Measurements from ENCODE around the gene KRT27.
"Not testable (repeated sequence)": the region's sequence is repeated elsewhere in the genome, so short reads cannot be mapped to it uniquely, and the experiment has no call there.

KRT27 gene

DNA sequence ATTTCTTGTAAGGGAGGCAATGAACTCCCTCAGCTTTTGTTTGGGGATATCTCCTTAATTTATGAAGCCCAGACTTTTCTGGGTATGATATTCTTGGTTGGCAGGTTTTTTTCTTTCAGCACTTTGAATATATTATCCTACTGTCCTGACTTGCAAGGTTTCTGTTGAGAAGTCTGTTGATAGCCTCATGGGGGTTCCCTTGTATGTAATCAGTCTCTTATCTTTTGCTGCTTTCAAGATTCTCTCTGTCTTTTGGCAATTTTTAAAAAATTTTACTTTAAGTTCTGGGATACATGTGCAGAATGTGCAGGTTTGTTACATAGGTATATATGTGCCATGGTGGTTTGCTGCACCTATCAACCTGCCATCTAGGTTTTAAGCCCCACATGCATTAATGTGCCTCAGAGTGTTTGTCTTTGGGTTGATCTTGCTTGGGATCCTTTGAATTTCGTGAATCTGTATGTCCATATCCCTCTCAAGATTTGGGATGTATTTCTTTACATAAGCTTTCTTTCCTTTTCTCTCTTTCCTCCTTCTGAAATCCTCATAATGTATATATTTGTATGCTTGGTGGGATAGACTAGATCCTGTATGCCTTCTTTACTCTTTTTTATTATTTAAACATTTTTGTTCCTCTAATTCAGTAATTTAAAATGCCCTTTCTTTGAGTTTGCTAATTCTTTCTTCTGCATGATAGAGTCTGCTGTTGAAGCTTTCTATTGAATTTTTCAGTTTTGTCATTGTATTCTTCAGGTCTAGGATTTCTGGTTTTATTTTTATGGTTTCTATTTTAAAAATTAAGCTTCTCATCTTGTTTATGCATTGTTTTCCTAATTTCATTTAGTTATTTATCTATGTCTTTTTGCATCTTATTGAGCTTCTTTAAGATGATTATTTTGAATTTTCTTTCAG lies 22.0 kb downstream of the KRT27 start:
- in situ Hi-C loops (cut with HindIII; ENCODE audit: low sequenced_read_pairs) = no loop called here

DNA sequence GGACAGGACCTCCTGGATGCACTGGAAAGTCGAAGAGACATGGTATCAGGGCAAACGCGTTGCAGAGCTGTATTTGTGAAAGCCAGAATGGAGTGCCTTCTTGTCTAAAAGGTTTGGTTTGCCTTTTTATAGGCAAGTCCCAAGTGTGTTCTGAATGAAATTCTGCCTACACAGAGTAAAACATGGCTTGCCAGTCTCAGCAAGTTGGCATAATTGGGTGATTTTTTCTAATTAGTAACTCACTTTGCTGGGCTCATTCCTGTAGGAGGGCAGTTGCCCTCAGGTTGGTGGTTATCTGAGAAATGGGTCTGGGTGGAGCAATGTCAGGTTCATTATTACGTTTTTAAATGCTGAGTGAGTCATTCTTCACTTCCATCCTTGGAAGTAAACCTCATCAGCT lies 27.1 kb downstream of the KRT27 start, which contains the start of gene KRT25:
TSS of gene KRT25 (minus strand) at position 101 of the 400 bp plus-strand sequence. CDS start at position 41, 60 bp downstream.
- in situ Hi-C loops (cut with HindIII; ENCODE audit: low sequenced_read_pairs) = no loop called here

DNA sequence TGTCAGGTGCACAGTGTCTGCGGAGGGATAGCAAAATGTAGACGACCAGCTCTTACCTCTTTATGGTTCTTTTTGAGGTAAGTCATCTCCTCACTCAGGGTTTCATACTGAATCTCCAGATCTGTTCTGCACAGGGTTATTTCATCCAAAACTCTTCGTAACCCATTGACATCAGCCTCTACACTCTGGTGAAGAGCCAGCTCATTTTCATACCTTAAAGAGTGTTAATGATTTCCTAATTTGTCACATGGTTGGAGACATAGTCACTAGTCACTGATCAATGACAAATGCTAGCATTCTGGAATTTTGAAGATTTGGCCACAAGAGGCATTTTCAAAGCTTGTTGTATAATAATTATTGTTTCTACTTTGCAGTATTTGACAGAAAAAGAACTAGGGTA lies 28.5 kb downstream of the KRT27 start:
- in situ Hi-C loops (cut with HindIII; ENCODE audit: low sequenced_read_pairs) = no loop called here

DNA sequence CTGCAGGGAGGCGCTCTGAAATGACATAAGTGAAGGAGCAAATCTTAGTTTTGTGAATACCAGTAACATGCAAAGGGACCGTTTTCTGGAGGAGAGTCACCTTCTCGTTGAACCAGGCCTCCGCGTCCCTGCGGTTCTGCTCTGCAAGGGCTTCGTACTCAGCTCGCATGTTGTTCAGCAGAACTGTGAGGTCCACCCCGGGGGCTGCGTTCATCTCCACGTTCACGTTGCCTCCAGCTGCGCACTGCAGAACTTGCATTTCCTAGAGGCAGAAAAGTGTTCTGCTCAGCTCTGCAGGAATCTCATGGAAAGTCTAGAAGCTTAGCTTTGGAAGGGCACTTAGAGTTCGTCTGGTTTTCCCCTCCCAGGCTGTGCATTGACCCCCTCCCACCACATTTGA lies 31.3 kb downstream of the KRT27 start:
- in situ Hi-C loops (cut with HindIII; ENCODE audit: low sequenced_read_pairs) = no loop called here

DNA sequence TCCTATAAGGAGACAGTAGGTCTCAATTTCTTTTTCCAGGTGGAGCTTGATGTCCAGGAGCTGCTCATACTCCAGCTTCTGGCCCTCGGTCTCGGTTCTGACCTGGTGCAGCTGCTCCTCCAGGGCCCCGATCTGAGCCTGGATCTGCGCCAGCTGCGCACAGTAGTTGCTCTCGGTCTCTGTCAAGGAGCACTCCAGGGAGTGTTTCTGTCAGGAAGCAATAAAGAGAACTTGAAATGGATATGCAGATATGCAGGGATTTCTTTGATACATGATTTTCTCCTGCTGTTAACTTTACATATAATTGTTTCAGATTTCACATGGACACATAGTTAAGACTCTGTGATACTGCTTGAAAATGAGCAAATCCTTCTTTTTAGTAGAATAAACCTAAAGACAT lies 32.0 kb downstream of the KRT27 start:
- in situ Hi-C loops (cut with HindIII; ENCODE audit: low sequenced_read_pairs) = no loop called here

DNA sequence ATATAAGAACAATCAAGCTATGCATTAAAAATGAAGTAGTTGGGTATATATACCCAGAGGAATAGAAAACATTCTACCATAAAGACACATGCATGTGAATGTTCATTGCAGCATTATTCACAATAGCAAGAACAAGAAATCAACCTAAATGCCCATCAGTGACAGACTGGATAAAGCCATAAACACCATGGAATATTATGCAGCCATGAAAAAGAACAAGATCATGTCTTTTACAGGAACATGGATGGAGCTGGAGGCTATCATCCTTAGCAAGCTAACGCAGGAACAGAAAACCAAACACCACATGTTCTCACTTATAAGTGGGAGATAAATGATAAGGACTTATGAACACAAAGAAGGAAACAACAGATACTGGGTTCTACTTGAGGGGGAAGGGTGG lies 33.7 kb downstream of the KRT27 start:
- in situ Hi-C loops (cut with HindIII; ENCODE audit: low sequenced_read_pairs) = not testable (repeated sequence)

DNA sequence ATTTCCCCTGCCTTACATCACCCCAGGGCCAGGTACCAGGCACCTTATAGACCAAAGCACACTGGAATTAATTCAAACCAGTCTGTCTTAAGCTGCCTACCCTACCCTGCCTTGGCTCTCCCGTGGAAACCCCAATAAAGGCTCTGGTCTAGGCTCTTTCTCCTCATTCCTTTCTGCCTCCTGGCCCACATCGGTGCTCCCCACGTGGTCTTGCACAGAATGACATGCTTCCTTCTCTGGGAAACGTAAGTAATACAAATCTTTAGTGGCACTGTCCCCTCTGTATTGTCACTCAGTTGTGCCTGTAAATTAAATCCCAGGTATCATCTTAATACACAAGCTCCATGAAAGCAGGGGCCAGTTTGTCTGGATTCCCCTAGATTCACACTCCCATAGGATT lies 43.8 kb downstream of the KRT27 start:
- in situ Hi-C loops (cut with HindIII; ENCODE audit: low sequenced_read_pairs) = no loop called here

DNA sequence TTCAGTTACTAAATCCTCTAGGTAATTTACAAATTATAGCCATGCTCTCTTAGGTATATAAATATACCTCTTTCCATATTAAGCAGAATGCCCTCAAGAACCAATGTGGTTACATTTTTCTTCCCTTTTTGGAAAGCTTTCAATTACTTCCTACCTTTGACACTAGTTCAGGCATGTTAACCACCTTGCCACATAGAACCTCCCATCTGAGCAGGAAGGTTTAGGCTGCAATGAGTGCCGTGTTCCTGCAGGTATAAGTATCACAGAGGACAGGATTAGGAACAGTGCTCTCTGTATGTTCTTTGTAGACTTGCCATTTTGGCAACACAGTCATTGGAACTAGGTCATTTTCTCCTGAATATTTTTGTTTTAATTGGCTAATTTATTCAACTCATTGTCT lies 47.3 kb downstream of the KRT27 start:
- in situ Hi-C loops (cut with HindIII; ENCODE audit: low sequenced_read_pairs) = no loop called here

DNA sequence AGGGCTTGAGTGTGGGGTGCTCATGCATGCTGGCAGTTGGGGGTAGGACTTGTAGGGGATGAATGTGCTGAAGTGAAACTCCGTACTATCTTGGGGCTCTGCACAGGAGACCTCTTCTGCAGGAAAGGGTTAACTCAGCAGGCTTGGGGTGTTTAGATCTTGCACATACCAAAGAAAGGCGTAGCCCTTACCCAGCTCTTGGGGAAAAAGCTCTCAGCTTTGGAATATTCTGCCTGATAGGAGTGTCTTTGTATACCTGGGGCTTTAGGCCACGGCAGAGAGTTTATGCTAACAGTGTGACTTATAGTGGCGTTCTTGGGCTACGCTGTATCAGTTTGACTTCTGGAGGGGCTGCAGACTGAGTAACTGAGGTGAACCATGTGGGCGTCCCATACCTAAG lies 48.3 kb downstream of the KRT27 start:
- in situ Hi-C loops (cut with HindIII; ENCODE audit: low sequenced_read_pairs) = no loop called here

DNA sequence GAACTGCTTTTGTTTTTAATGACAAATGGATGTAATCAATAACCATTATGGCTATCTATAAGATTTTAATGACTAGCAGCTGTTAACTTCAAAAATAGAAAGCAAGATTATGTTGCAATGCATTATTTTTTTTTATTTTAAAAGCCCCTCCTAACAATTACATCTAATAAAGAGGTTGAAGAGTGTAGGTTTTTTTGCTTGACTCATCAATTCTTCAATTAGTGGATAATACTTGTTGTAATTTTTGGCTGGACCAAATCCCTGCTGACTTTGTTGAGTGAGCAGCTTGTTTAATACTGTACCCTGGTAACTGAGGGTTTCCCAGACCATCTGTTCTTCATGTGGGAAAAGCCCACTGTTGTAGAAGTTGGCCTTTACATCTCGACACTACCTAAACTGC lies 51.4 kb downstream of the KRT27 start:
- in situ Hi-C loops (cut with HindIII; ENCODE audit: low sequenced_read_pairs) = no loop called here

DNA sequence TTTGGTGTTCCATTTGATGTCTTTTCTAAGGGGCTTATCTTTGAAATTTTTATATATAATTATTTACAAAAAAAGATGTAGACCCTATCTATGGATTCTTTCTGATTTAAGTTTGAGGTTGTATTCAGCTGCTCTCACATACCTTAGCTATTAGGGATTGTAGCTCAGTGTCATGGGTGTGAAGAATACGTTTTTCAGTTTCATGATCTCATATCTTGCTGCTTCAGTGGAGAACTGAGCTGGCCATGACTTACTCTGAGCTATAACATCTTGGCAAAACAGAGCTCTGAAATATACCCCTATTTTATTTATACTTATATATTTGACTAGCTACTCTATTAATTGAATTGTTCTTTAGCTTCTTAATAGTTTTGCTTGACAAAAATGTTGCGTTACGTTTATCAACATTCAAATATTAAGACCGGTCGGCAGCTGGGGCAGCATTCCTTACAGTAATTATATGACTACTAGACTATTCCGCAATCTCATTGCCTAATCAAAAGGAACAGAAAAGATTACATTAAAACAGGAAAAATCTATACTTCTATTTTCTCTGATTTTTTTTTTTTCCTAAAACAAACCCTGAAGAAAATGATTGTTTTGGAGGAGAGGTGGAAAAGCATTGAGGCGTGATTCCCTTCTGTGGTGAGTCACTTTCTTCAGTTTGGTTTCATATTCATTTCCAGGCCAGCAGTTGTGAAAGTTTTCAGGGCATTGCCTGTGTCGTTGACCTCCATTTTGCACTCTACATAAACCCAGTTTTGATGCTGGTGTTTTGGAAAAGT lies 54.7 kb downstream of the KRT27 start:
- in situ Hi-C loops (cut with HindIII; ENCODE audit: low sequenced_read_pairs) = no loop called here

DNA sequence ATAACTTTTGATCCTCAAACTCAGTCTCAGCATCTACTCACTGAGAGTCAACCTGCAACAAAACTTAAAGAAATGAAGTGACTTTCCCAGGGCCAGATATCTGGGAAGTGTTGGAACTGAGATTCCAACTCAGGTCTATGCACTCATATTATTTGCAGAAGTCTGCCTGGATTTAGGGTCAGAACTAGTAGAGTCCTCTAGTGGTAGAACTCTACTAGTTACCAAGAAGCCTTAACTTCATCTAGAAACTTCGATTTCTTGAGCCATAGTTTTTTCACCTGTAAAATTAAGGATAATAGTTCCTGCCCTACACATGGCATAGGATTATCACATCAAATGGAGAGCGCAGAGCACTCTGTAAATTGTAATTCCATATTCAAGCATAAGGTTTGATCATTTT lies 55.4 kb downstream of the KRT27 start:
- in situ Hi-C loops (cut with HindIII; ENCODE audit: low sequenced_read_pairs) = no loop called here

All from endothelial cell of hepatic sinusoid (primary cell).